ENCODE data around the gene CDC20B. TPM values are rescaled to one million over a fixed set of nuclear protein-coding genes. Genes with fewer than 3 reads are reported as not detected.

The CDC20B gene
- total RNA-seq: not detected

GRCh38 chr5:55172937-55173686 lies at the start of gene CDC20B:
TSS of gene CDC20B (minus strand) at chr5:55173177. CDS start at chr5:55173000, 177 bp downstream.
- FAIRE-seq: no peak
- DNase-seq (ENCODE audit: low spot score in 2 of 2): peak; percentile 81 to 85

- peak in 1 of 2 donors; percentile 14 for DNase-seq (ENCODE audit: low spot score in 2 of 2)
- no peak for FAIRE-seq
These were observed 49.4 kb upstream of the CDC20B start for GRCh38 chr5:55222092-55222984.

GRCh38 chr5:55220433-55221185 lies 47.6 kb upstream of the CDC20B start:
- FAIRE-seq (no peak), DNase-seq (ENCODE audit: low spot score in 2 of 2) (peak in 1 of 2 donors; percentile 19)

GRCh38 chr5:55219770-55220169 lies 46.8 kb upstream of the CDC20B start:
- DNase-seq (ENCODE audit: low spot score in 2 of 2): no peak
- no peak for FAIRE-seq

- FAIRE-seq: no peak
- DNase-seq (ENCODE audit: low spot score in 2 of 2): no peak
These were observed 46.0 kb upstream of the CDC20B start for GRCh38 chr5:55218967-55219366.

- FAIRE-seq (no peak), DNase-seq (ENCODE audit: low spot score in 2 of 2) (no peak)
These were observed 38.4 kb upstream of the CDC20B start for GRCh38 chr5:55211184-55211874.

- FAIRE-seq: no peak
- no peak for DNase-seq (ENCODE audit: low spot score in 2 of 2)
These were observed 32.0 kb upstream of the CDC20B start for GRCh38 chr5:55205001-55205400.

GRCh38 chr5:55191165-55191564 lies 18.2 kb upstream of the CDC20B start:
- FAIRE-seq: no peak
- no peak for DNase-seq (ENCODE audit: low spot score in 2 of 2)

GRCh38 chr5:55188656-55189540 lies 15.9 kb upstream of the CDC20B start:
- no peak for FAIRE-seq

GRCh38 chr5:55187370-55187769 lies 14.4 kb upstream of the CDC20B start:
- DNase-seq (ENCODE audit: low spot score in 2 of 2) (no peak), FAIRE-seq (no peak)

More at GRCh38 chr5:55188656-55189540, 15.9 kb upstream of the CDC20B start:
- DNase-seq (ENCODE audit: low spot score in 2 of 2): no peak

GRCh38 chr5:55180016-55180415 lies 7.0 kb upstream of the CDC20B start:
- DNase-seq (ENCODE audit: low spot score in 2 of 2): no peak
- FAIRE-seq: no peak

- FAIRE-seq (no peak), DNase-seq (ENCODE audit: low spot score in 2 of 2) (no peak)
These were observed 4.1 kb upstream of the CDC20B start for GRCh38 chr5:55177078-55177477.

- no peak for FAIRE-seq
- peak in 1 of 2 donors; percentile 36 for DNase-seq (ENCODE audit: low spot score in 2 of 2)
These were observed 3.3 kb upstream of the CDC20B start for GRCh38 chr5:55176176-55176818.

- peak in 1 of 2 donors; percentile 33 for DNase-seq (ENCODE audit: low spot score in 2 of 2)
- FAIRE-seq: no peak
These were observed 2.8 kb upstream of the CDC20B start for GRCh38 chr5:55175781-55176175.

- FAIRE-seq (no peak), DNase-seq (ENCODE audit: low spot score in 2 of 2) (peak in 1 of 2 donors; percentile 31)
These were observed 782 bp upstream of the CDC20B start for GRCh38 chr5:55173687-55174230.

- DNase-seq (ENCODE audit: low spot score in 2 of 2) (peak; percentile 74 to 75), FAIRE-seq (peak; percentile 15)
These were observed 702 bp downstream of the CDC20B start for GRCh38 chr5:55172051-55172899.

- DNase-seq (ENCODE audit: low spot score in 2 of 2) (no peak), FAIRE-seq (no peak)
These were observed 1.5 kb downstream of the CDC20B start for GRCh38 chr5:55171471-55171870.

All from frontal cortex (tissue), 4 donors.